Keratinocyte (primary cell): ENCODE measurements around the gene PDE10A. TPM values are rescaled to one million over a fixed set of nuclear protein-coding genes. Genes with fewer than 3 reads are reported as not detected.
"Not testable (repeated sequence)": the region's sequence is repeated elsewhere in the genome, so short reads cannot be mapped to it uniquely, and the experiment has no call there.

Experiments used
- DNase-seq: peaks from one replicate; pipeline ENCODE4 v3.0.0-alpha.2; 2011; ENCODE audit warnings: low read depth, missing footprints, low spot score
- FAIRE-seq: peaks from 2 replicates; lab custom pipeline; 2011; peaks lifted over from hg19 to GRCh38; lab: Jason Lieb, UNC
- H2AFZ ChIP-seq: 2 replicates; pipeline ENCODE4 v1.6.0; 2012; ENCODE audit warnings: low read length, control low read depth, inconsistent platforms; ENCODE audit not compliant: control insufficient read depth
- H3K27ac ChIP-seq: 2 replicates; pipeline ENCODE4 v1.5.1; 2011; ENCODE audit warnings: low read length; ENCODE audit not compliant: control insufficient read depth, insufficient read depth
- H3K27me3 ChIP-seq: 3 replicates; pipeline ENCODE4 v1.6.0; 2011; ENCODE audit warnings: low read length; ENCODE audit not compliant: control insufficient read depth, insufficient read depth; ENCODE audit errors: extremely low read depth
- H3K36me3 ChIP-seq, 2 experiments: 2 replicates in 1 of 2; 3 replicates in 1 of 2; pipeline ENCODE4 v1.5.1; 2011; ENCODE audit warnings: low read length in 2 of 2, mild to moderate bottlenecking in 1 of 2; ENCODE audit not compliant: control insufficient read depth in 2 of 2, insufficient read depth in 2 of 2; ENCODE audit errors: extremely low read depth in 1 of 2
- H3K4me1 ChIP-seq: 3 replicates; pipeline ENCODE4 v1.5.1; 2011; ENCODE audit warnings: low read length; ENCODE audit not compliant: control insufficient read depth, insufficient read depth; ENCODE audit errors: extremely low read depth
- H3K4me2 ChIP-seq: 3 replicates; pipeline ENCODE4 v1.6.0; 2011; ENCODE audit warnings: low read depth, low read length; ENCODE audit not compliant: control insufficient read depth, insufficient read depth; ENCODE audit errors: extremely low read depth
- H3K4me3 ChIP-seq, 3 experiments: fragments of 200-600 bp in 1 of 3; sonication (generic) in 1 of 3; 2 replicates in 2 of 3; 3 replicates in 1 of 3; pipeline ENCODE4 v1.5.1; 2011 to 2016; ENCODE audit warnings: low read length in 3 of 3, mild to moderate bottlenecking in 3 of 3, control low read depth in 2 of 3, inconsistent platforms in 1 of 3, low read depth in 1 of 3, mixed read lengths in 1 of 3, mixed run types in 1 of 3, moderate library complexity in 1 of 3; ENCODE audit not compliant: control insufficient read depth in 2 of 3, insufficient read depth in 2 of 3; ENCODE audit errors: extremely low read depth in 1 of 3
- H3K79me2 ChIP-seq: 2 replicates; pipeline ENCODE4 v1.6.0; 2012; ENCODE audit warnings: low read length; ENCODE audit not compliant: control insufficient read depth, insufficient read depth
- H3K9ac ChIP-seq: 3 replicates; pipeline ENCODE4 v1.6.0; 2011; ENCODE audit warnings: low read length; ENCODE audit not compliant: control insufficient read depth, insufficient read depth; ENCODE audit errors: extremely low read depth
- H3K9me1 ChIP-seq: 3 replicates; pipeline ENCODE4 v1.6.0; 2011; ENCODE audit warnings: low read length; ENCODE audit not compliant: control insufficient read depth, insufficient read depth; ENCODE audit errors: extremely low read depth
- H3K9me3 ChIP-seq: 2 replicates; pipeline ENCODE4 v1.5.1; 2012; ENCODE audit warnings: low read depth, low read length; ENCODE audit not compliant: control insufficient read depth
- H4K20me1 ChIP-seq: 3 replicates; pipeline ENCODE4 v1.6.0; 2011; ENCODE audit warnings: low read length; ENCODE audit not compliant: control insufficient read depth, insufficient read depth; ENCODE audit errors: extremely low read depth
- CTCF ChIP-seq, 3 experiments: IDR thresholded peaks in 1 of 3; conservative IDR thresholded peaks in 1 of 3; optimal IDR thresholded peaks in 1 of 3; 2 replicates in 2 of 3; 3 replicates in 1 of 3; pipeline versions ENCODE3 to v1.5.1; 2011; ENCODE audit warnings: low read length in 3 of 3, mild to moderate bottlenecking in 3 of 3, moderate library complexity in 2 of 3, control low read depth in 1 of 3, inconsistent platforms in 1 of 3; ENCODE audit not compliant: insufficient read depth in 2 of 3; ENCODE audit errors: extremely low read depth in 1 of 3
- EZH2 ChIP-seq: IDR thresholded peaks from one replicate; pipeline ENCODE4 v1.6.1; 2012; ENCODE audit warnings: inconsistent platforms, mild to moderate bottlenecking, low read length, moderate library complexity
- dilution Hi-C: fragments of 300-500 bp; cut with MboI; formaldehyde crosslinking; loops from one replicate; pipeline ENCODE4 v1.7.0; 2020; ENCODE audit warnings: low sequenced_read_pairs; ENCODE audit not compliant: extremely low pct_ligation_motif_present
- polyA plus RNA-seq, 5 experiments: library from polyadenylated mRNA; depleted of rRNA in 3 of 5; stranded (reverse) in 3 of 5; stranded (forward) in 1 of 5; unstranded in 1 of 5; fragments of >200 nt; gene quantifications; 1 replicate in 1 of 5; 2 replicates in 3 of 5; 3 replicates in 1 of 5; pipeline versions ENCODE4 v1.2.1 to v1.2.3, GENCODE V29; 2011 to 2012; ENCODE audit warnings: missing spikeins in 2 of 5, low read depth in 1 of 5, low replicate concordance in 1 of 5

Gene PDE10A
- polyA plus RNA-seq, 1 donor (not counting 4 experiments of a cell fraction or from before 2014, with no cell fraction given): not detected

- DNase-seq (no peak), FAIRE-seq (no peak)
- Histone ChIP-seq H3K9me3 (no peaks in the 10 kb centered on the region), H3K9ac (no peak overlapping the region), H4K20me1 (no peaks in the 10 kb centered on the region), H3K9me1 (no peaks in the 10 kb centered on the region), H3K4me2 (no peak overlapping the region), H3K79me2 (no peaks in the 10 kb centered on the region), H3K4me1 (no peaks in the 10 kb centered on the region), H2AFZ (no peak overlapping the region), H3K4me3 (no peak overlapping the region), H3K36me3 (no peaks in the 10 kb centered on the region), H3K27ac (no peak overlapping the region), H3K27me3 (no peaks in the 10 kb centered on the region)
- no peak for TF ChIP-seq EZH2
- no peak for TF ChIP-seq CTCF (optimal IDR thresholded peaks at IDR 0.05 in 1 of 3, IDR thresholded peaks at IDR 0.05 in 1 of 3, conservative IDR thresholded peaks at IDR 0.05 in 1 of 3; ENCODE audit: extremely low read depth in 1 of 3, insufficient read depth in 2 of 3, low read length in 3 of 3)
- dilution Hi-C loops: no loop called here
These were observed 65.2 kb downstream of the PDE10A start for GRCh38 chr6:165597821-165598220.

GRCh38 chr6:165594584-165595333, 68.3 kb downstream of the PDE10A start:
- DNase-seq (no peak), FAIRE-seq (no peak)
- H3K4me2 ChIP-seq: no peak overlapping the region
- no peaks in the 10 kb centered on the region for H4K20me1 ChIP-seq
- no peak overlapping the region for H3K4me3 ChIP-seq
- no peak overlapping the region for H2AFZ ChIP-seq
- no peak for TF ChIP-seq EZH2
- TF ChIP-seq CTCF (optimal IDR thresholded peaks at IDR 0.05 in 1 of 3, IDR thresholded peaks at IDR 0.05 in 1 of 3, conservative IDR thresholded peaks at IDR 0.05 in 1 of 3; ENCODE audit: extremely low read depth in 1 of 3, insufficient read depth in 2 of 3, low read length in 3 of 3): no peak
- dilution Hi-C loops: no loop called here
- no peaks in the 10 kb centered on the region for H3K27me3 ChIP-seq
- no peaks in the 10 kb centered on the region for H3K4me1 ChIP-seq
- H3K27ac ChIP-seq: no peak overlapping the region
- H3K79me2 ChIP-seq: no peaks in the 10 kb centered on the region
- no peaks in the 10 kb centered on the region for H3K36me3 ChIP-seq
- no peaks in the 10 kb centered on the region for H3K9me3 ChIP-seq
- H3K9ac ChIP-seq: no peak overlapping the region
- no peaks in the 10 kb centered on the region for H3K9me1 ChIP-seq

GRCh38 chr6:165592947-165593346, 70.1 kb downstream of the PDE10A start:
- H3K9me1 ChIP-seq, H4K20me1 ChIP-seq, H3K79me2 ChIP-seq, H3K4me3 ChIP-seq, H3K9ac ChIP-seq, H2AFZ ChIP-seq, H3K36me3 ChIP-seq, dilution Hi-C loops, H3K27ac ChIP-seq, FAIRE-seq, H3K4me1 ChIP-seq, H3K9me3 ChIP-seq, H3K4me2 ChIP-seq, DNase-seq, H3K27me3 ChIP-seq: not testable (repeated sequence)
